Measurements from ENCODE around the gene EFNA3.

EFNA3 gene

DNA sequence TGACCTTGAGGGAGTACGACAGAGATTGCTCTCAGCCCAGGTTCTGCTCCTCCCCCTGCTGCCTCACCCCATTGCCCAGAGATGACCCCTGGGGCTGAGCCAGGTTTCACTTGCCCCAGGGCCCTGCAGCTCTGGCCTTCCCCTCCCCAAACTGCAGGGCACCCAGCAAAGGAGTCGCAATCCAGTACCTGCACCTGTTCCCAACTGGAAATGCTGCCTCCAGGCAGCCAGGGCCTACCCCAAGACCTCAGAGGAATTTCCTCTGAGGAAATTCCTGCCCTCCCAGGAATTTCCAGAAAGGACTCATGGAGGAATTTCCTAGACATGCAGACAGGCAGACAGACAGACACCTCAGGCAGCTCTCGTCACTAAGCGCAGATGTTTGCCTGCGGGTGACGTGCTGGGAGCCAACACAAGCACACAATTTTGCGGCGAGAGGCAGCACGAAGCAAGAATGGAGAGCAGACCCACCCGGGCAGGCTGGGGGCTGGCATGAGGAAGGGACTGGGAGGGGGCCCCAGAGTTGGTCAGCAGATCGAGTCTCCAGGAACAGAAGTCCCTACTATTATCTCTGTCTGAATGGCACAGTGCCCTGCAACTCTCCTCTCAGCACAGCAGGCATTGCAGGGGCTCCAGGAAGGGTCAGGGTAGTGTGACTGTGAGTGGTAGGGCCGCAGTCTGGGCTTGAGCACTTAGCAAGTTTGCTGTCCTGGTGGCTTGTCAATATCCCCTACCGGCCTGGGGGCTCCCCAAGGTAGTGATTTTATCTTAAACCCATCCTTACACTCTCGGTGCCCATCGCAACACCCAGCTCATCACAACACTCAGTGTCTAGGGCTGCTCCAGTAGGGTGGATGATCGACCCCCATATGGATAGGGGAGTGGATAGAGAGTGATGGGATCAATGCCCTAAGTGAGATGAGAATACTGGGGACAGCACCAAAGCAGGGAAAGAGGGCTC is 46.1 kb downstream of the EFNA3 start:
- H3K4me1 ChIP-seq (ENCODE audit: control insufficient read depth in 1 of 2, insufficient read depth in 2 of 2, low read length in 2 of 2) = peaks cover 30 to 50% of the 10 kb centered on the region in 2 donors
- no peaks in the 10 kb centered on the region for H3K27me3 ChIP-seq (ENCODE audit: control insufficient read depth in 1 of 2, insufficient read depth in 2 of 2, low read length in 2 of 2)
- H3K9ac ChIP-seq (ENCODE audit: low read depth in 1 of 2, low read length in 2 of 2) = peak overlapping the region; percentile 32 to 57
- no peaks in the 10 kb centered on the region for H3K36me3 ChIP-seq (ENCODE audit: control insufficient read depth in 1 of 2, insufficient read depth in 2 of 2, low read length in 2 of 2)
- H3K4me3 ChIP-seq (ENCODE audit: low read depth in 1 of 2, low read length in 2 of 2) = no peak overlapping the region
- H3K9me3 ChIP-seq (ENCODE audit: control insufficient read depth in 1 of 2, low read length in 2 of 2) = no peaks in the 10 kb centered on the region
- peak overlapping the region; percentile 77 for H3K27ac ChIP-seq (ENCODE audit: low read depth, low read length)

DNA sequence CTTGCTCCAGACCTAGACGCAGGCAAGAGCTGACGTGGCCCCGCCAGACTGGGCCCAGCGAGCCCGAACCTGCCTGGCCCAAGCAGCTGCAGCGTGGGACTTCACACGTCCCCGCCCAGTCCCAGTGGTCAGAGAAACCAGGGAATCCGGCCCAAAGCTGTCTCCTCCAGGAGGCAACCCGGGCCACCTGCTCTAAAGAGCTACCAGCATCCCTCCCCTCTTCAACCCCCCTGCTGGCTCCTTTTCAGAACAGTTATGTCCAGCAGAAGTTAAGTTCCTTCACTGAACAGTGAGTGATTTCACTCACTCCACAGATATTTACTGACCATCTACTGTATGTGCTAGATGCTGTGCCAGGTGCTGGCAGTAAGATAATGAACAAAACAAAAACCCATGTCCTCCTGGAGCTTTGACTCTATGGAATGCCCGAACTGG is 46.9 kb downstream of the EFNA3 start:
- H3K9ac ChIP-seq (ENCODE audit: low read depth in 1 of 2, low read length in 2 of 2) = peak overlapping the region; percentile 32 to 57

GRCh38 chr1:155125946-155126555 is 47.4 kb downstream of the EFNA3 start:
- Histone ChIP-seq H3K9ac (ENCODE audit: low read depth in 1 of 2, low read length in 2 of 2) (peak overlapping the region; percentile 84 to 96), H3K27ac (ENCODE audit: low read depth, low read length) (peak overlapping the region; percentile 96), H3K9me3 (ENCODE audit: control insufficient read depth in 1 of 2, low read length in 2 of 2) (no peaks in the 10 kb centered on the region), H3K36me3 (ENCODE audit: control insufficient read depth in 1 of 2, insufficient read depth in 2 of 2, low read length in 2 of 2) (peaks cover 0 to 6% of the 10 kb centered on the region in 2 donors), H3K27me3 (ENCODE audit: control insufficient read depth in 1 of 2, insufficient read depth in 2 of 2, low read length in 2 of 2) (no peaks in the 10 kb centered on the region), H3K4me3 (ENCODE audit: low read depth in 1 of 2, low read length in 2 of 2) (peak overlapping the region; percentile 64 to 73), H3K4me1 (ENCODE audit: control insufficient read depth in 1 of 2, insufficient read depth in 2 of 2, low read length in 2 of 2) (peaks cover 30 to 59% of the 10 kb centered on the region in 2 donors)

More for the DNA sequence above, 46.9 kb downstream of the EFNA3 start:
- Histone ChIP-seq H3K4me1 (ENCODE audit: control insufficient read depth in 1 of 2, insufficient read depth in 2 of 2, low read length in 2 of 2) (peaks cover 30 to 54% of the 10 kb centered on the region in 2 donors), H3K9me3 (ENCODE audit: control insufficient read depth in 1 of 2, low read length in 2 of 2) (no peaks in the 10 kb centered on the region), H3K36me3 (ENCODE audit: control insufficient read depth in 1 of 2, insufficient read depth in 2 of 2, low read length in 2 of 2) (peaks cover 0 to under 1% of the 10 kb centered on the region in 2 donors), H3K27me3 (ENCODE audit: control insufficient read depth in 1 of 2, insufficient read depth in 2 of 2, low read length in 2 of 2) (no peaks in the 10 kb centered on the region), H3K27ac (ENCODE audit: low read depth, low read length) (peak overlapping the region; percentile 77), H3K4me3 (ENCODE audit: low read depth in 1 of 2, low read length in 2 of 2) (peak overlapping the region in 1 of 2 donors; percentile 21)

DNA sequence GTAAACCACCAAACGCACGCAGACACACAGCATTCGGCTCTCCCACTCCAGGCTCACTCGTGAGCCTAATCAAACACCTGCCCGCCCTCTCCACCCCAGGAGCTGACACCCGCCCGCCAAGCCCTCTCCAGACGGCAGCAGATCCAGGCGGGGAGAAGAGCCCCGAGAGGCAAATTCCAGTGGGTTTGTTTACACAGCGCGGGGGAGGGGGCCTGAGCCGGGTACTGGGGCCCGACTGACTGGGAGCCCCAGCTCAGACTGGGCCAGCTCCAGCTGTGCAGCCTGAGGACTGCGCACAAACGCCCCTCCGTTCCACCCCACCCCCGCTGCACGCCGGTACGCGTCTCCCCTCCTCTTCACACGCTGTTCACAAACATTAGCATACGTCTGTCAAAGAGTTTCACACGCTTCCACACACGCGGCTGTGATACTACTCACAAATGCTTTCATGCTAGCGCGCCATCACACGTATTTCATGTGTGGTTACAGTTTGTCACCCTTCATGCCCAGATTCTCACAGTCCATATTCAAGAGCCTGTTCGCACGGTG is 48.0 kb downstream of the EFNA3 start:
- Histone ChIP-seq H3K27ac (ENCODE audit: low read depth, low read length) (peak overlapping the region; percentile 96), H3K27me3 (ENCODE audit: control insufficient read depth in 1 of 2, insufficient read depth in 2 of 2, low read length in 2 of 2) (no peaks in the 10 kb centered on the region), H3K4me3 (ENCODE audit: low read depth in 1 of 2, low read length in 2 of 2) (peak overlapping the region; percentile 64 to 73), H3K36me3 (ENCODE audit: control insufficient read depth in 1 of 2, insufficient read depth in 2 of 2, low read length in 2 of 2) (peaks cover 4 to 12% of the 10 kb centered on the region in 2 donors), H3K9ac (ENCODE audit: low read depth in 1 of 2, low read length in 2 of 2) (peak overlapping the region; percentile 84 to 96), H3K9me3 (ENCODE audit: control insufficient read depth in 1 of 2, low read length in 2 of 2) (no peaks in the 10 kb centered on the region), H3K4me1 (ENCODE audit: control insufficient read depth in 1 of 2, insufficient read depth in 2 of 2, low read length in 2 of 2) (peaks cover 36 to 64% of the 10 kb centered on the region in 2 donors)

DNA sequence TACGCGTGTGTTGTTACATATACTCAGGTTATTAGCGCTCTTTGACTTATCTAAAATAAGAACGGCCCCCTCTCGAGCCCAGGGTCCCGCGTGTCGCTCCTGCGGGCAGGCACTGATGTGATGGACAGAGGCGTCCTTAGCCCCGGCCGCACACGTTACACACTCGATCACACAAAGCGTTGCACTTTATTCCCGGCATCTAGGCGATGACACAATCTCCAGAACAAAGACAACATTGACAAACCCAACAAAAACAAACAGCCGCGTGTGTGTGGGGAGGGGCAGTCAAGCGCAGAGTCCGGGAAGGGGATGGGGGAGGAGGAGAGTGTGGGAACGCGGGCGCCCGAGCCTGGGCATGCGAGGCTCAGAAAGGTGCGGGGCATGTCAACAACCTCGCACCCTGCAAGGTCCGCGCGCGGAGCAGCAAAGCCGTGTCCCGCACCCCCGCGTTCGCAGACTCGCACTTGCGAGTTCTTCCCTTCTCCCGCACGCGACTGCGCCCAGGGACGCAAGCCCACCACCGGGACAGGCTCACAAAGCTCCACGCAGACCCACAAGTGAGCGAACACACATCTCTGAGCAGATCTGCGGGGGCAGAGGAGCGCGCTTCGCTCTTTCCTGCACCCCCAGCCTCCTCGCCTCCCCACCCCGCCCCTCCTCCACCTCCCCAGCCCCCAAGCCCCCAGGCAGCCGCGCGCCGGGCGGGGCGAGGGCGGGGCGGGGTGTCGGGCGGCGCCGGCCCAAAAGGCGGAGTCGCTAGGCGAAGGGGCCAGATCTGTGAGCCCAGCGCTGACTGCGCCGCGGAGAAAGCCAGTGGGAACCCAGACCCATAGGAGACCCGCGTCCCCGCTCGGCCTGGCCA is 48.7 kb downstream of the EFNA3 start, which contains the start of gene EFNA1:
Gene EFNA1, plus strand, starts transcription at position 772 of the 862 bp plus-strand sequence. CDS start 102 bp downstream, outside the sequence.
- Histone ChIP-seq H3K9me3 (ENCODE audit: control insufficient read depth in 1 of 2, low read length in 2 of 2) (no peaks in the 10 kb centered on the region), H3K27me3 (ENCODE audit: control insufficient read depth in 1 of 2, insufficient read depth in 2 of 2, low read length in 2 of 2) (no peaks in the 10 kb centered on the region), H3K27ac (ENCODE audit: low read depth, low read length) (peak within 1 kb of the TSS; percentile 96), H3K36me3 (ENCODE audit: control insufficient read depth in 1 of 2, insufficient read depth in 2 of 2, low read length in 2 of 2) (peaks cover 8 to 15% of the 10 kb centered on the region in 2 donors), H3K9ac (ENCODE audit: low read depth in 1 of 2, low read length in 2 of 2) (peak within 1 kb of the TSS; percentile 84 to 96), H3K4me3 (ENCODE audit: low read depth in 1 of 2, low read length in 2 of 2) (peak within 1 kb of the TSS; percentile 64 to 73), H3K4me1 (ENCODE audit: control insufficient read depth in 1 of 2, insufficient read depth in 2 of 2, low read length in 2 of 2) (peaks cover 39 to 69% of the 10 kb centered on the region in 2 donors)

- peak overlapping the region; percentile 41 to 96 for H3K9ac ChIP-seq (ENCODE audit: low read depth in 1 of 2, low read length in 2 of 2)
- peak overlapping the region; percentile 64 to 73 for H3K4me3 ChIP-seq (ENCODE audit: low read depth in 1 of 2, low read length in 2 of 2)
- no peaks in the 10 kb centered on the region for H3K9me3 ChIP-seq (ENCODE audit: control insufficient read depth in 1 of 2, low read length in 2 of 2)
Observed at GRCh38 chr1:155127967-155128754, 49.5 kb downstream of the EFNA3 start.

DNA sequence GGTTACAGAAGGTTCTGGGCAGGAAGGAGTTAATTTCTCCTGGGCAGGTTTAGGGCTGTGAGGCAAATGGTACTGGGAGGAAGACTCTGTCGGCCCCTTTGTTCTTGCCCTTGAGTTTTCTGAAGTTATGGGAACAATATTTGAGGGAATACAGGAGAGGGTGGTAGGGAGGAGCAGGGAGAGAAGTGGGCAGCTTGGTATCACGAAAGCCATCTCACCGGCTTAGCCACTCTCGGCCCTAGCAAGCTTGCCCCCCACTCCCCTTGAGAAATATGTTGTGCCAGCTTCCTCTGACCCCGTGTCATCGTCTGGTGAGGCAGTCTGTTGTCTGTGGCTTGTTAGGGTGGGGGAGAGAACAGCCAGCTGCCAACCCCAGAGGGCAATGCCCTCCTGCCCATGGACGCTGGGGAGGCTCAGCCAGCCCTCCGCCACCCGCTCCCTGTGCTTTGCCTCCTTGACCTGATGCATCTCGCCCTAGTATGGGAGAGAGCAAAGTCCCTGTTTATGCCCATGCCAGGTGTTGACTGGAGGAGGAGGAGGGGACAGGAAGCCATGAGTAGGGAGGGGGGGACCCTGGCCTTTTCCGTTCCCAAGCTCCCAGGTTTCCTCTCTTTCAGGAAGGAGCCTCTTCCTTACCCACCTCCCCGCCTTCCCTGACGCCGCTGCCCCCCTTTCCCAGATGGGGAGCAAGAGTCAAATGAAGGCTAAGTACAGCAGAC is 50.3 kb downstream of the EFNA3 start:
- peak overlapping the region; percentile 64 to 73 for H3K4me3 ChIP-seq (ENCODE audit: low read depth in 1 of 2, low read length in 2 of 2)
- H3K27ac ChIP-seq (ENCODE audit: low read depth, low read length) = peak overlapping the region; percentile 96
- H3K36me3 ChIP-seq (ENCODE audit: control insufficient read depth in 1 of 2, insufficient read depth in 2 of 2, low read length in 2 of 2) = peaks cover 15 to 17% of the 10 kb centered on the region in 2 donors
- no peaks in the 10 kb centered on the region for H3K27me3 ChIP-seq (ENCODE audit: control insufficient read depth in 1 of 2, insufficient read depth in 2 of 2, low read length in 2 of 2)
- H3K9ac ChIP-seq (ENCODE audit: low read depth in 1 of 2, low read length in 2 of 2) = peak overlapping the region; percentile 41 to 96
- H3K4me1 ChIP-seq (ENCODE audit: control insufficient read depth in 1 of 2, insufficient read depth in 2 of 2, low read length in 2 of 2) = peaks cover 44 to 77% of the 10 kb centered on the region in 2 donors
- no peaks in the 10 kb centered on the region for H3K9me3 ChIP-seq (ENCODE audit: control insufficient read depth in 1 of 2, low read length in 2 of 2)

More at GRCh38 chr1:155127967-155128754, 49.5 kb downstream of the EFNA3 start:
- Histone ChIP-seq H3K36me3 (ENCODE audit: control insufficient read depth in 1 of 2, insufficient read depth in 2 of 2, low read length in 2 of 2) (peaks cover 10 to 15% of the 10 kb centered on the region in 2 donors), H3K27me3 (ENCODE audit: control insufficient read depth in 1 of 2, insufficient read depth in 2 of 2, low read length in 2 of 2) (no peaks in the 10 kb centered on the region), H3K4me1 (ENCODE audit: control insufficient read depth in 1 of 2, insufficient read depth in 2 of 2, low read length in 2 of 2) (peaks cover 40 to 70% of the 10 kb centered on the region in 2 donors), H3K27ac (ENCODE audit: low read depth, low read length) (peak overlapping the region; percentile 96)

- Histone ChIP-seq H3K9me3 (ENCODE audit: control insufficient read depth in 1 of 2, low read length in 2 of 2) (no peaks in the 10 kb centered on the region), H3K27ac (ENCODE audit: low read depth, low read length) (peak overlapping the region; percentile 96), H3K36me3 (ENCODE audit: control insufficient read depth in 1 of 2, insufficient read depth in 2 of 2, low read length in 2 of 2) (peaks cover 20 to 26% of the 10 kb centered on the region in 2 donors), H3K4me3 (ENCODE audit: low read depth in 1 of 2, low read length in 2 of 2) (peak overlapping the region; percentile 64 to 73), H3K9ac (ENCODE audit: low read depth in 1 of 2, low read length in 2 of 2) (peak overlapping the region; percentile 41 to 96), H3K27me3 (ENCODE audit: control insufficient read depth in 1 of 2, insufficient read depth in 2 of 2, low read length in 2 of 2) (no peaks in the 10 kb centered on the region), H3K4me1 (ENCODE audit: control insufficient read depth in 1 of 2, insufficient read depth in 2 of 2, low read length in 2 of 2) (peaks cover 40 to 81% of the 10 kb centered on the region in 2 donors)
Observed at GRCh38 chr1:155130272-155131006, 51.8 kb downstream of the EFNA3 start.

All from duodenal mucosa (tissue), 2 donors.